ENCODE data around the gene FNDC5. TPM values are rescaled to one million over a fixed set of nuclear protein-coding genes. Genes with fewer than 3 reads are reported as not detected.

The FNDC5 gene
- total and polyA plus RNA-seq, 2 experiments from 2014 or later, result 1.0 to 1.7 TPM

DNA sequence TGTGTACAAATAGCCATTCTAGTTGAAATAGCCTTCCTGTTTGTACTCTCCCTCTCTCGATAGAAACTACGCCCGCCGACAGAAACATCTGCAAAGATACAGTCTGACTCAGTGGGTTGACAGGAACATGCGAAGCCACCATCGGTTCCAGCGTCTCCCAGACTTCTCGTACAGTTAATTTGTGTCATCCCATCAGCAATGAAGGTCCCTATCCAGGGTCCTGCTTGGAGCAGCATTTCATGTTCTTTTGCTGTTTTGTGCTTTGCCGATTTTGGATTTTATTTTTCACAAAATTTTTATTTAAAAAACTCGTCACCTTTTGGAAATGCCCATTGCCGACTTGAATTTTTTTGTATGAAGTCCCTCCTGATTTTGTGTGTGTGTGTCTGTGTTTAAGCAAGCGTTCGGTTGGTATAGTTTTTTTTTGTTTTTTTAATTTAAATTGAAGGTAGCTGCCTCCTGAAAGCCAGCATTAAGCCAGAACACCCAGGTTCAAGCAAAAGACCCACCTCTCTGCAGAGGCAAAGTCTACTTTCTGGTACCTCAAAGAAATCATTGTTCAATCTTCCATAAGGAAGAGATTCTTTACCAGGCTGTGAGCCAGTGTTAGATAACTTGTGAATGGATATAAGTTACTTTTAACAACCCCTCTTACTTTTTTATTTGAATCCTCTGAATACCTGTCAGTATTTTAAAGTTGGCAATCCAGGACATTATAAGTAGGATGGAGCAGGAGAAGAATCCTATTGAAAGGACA is 14.7 kb downstream of the FNDC5 start:
- Mint-ChIP-seq H3K4me1 (no peaks in the 10 kb centered on the region; the same call in 2 of the 3 replicates), H3K9me3 (no peaks in the 10 kb centered on the region), H3K36me3 (ENCODE audit: low read depth) (peaks cover 40% of the 10 kb centered on the region), H3K4me3 (no peak overlapping the region), H3K27ac (no peak overlapping the region), H3K27me3 (ENCODE audit: insufficient read depth, low read depth, poor library complexity) (peaks cover 3% of the 10 kb centered on the region)
- DNase-seq (ENCODE audit: low spot score) (no peak), ATAC-seq (no peak)
- no peaks in the 10 kb centered on the region for H3K9me2 ChIP-seq (ENCODE audit: insufficient read depth)
- H3K4me1 ChIP-seq (ENCODE audit: insufficient read depth), result no peaks in the 10 kb centered on the region
- no peak overlapping the region for H3K27ac ChIP-seq (ENCODE audit: low read depth)
- H2AFZ ChIP-seq, result no peak overlapping the region
- H3K79me2 ChIP-seq (replicated peaks; ENCODE audit: insufficient read depth), result no peaks in the 10 kb centered on the region
- no peaks in the 10 kb centered on the region for H3F3A ChIP-seq (replicated peaks; ENCODE audit: low read depth)
- H3K4me2 ChIP-seq, result no peak overlapping the region
- peaks cover 14% of the 10 kb centered on the region; the same call in 1 of the 2 replicates for H4K20me1 ChIP-seq (replicated peaks; ENCODE audit: insufficient read depth)
- H3K4me3 ChIP-seq, result no peak overlapping the region
- TF ChIP-seq STAT1 (IDR thresholded peaks at IDR 0.05; ENCODE audit: unreplicated experiment) (no peak), ZNF331 (CRISPR knock-in tag; IDR thresholded peaks at IDR 0.05; ENCODE audit: low read depth) (no peak), ZNF114 (CRISPR knock-in tag; IDR thresholded peaks at IDR 0.05) (no peak), ETS1 (IDR thresholded peaks at IDR 0.05) (no peak), CTCF (conservative IDR thresholded peaks at IDR 0.05; ENCODE audit: low read depth in 2 of 2) (no peak)
- TF ChIP-seq, protein P1, sequence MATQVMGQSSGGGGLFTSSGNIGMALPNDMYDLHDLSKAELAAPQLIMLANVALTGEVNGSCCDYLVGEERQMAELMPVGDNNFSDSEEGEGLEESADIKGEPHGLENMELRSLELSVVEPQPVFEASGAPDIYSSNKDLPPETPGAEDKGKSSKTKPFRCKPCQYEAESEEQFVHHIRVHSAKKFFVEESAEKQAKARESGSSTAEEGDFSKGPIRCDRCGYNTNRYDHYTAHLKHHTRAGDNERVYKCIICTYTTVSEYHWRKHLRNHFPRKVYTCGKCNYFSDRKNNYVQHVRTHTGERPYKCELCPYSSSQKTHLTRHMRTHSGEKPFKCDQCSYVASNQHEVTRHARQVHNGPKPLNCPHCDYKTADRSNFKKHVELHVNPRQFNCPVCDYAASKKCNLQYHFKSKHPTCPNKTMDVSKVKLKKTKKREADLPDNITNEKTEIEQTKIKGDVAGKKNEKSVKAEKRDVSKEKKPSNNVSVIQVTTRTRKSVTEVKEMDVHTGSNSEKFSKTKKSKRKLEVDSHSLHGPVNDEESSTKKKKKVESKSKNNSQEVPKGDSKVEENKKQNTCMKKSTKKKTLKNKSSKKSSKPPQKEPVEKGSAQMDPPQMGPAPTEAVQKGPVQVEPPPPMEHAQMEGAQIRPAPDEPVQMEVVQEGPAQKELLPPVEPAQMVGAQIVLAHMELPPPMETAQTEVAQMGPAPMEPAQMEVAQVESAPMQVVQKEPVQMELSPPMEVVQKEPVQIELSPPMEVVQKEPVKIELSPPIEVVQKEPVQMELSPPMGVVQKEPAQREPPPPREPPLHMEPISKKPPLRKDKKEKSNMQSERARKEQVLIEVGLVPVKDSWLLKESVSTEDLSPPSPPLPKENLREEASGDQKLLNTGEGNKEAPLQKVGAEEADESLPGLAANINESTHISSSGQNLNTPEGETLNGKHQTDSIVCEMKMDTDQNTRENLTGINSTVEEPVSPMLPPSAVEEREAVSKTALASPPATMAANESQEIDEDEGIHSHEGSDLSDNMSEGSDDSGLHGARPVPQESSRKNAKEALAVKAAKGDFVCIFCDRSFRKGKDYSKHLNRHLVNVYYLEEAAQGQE (IDR thresholded peaks at IDR 0.05; ENCODE audit: unreplicated experiment), result peak; percentile 9
- peaks cover 11% of the 10 kb centered on the region; the same call in 1 of the 2 replicates for H3K36me3 ChIP-seq (ENCODE audit: insufficient read depth)
- H3K27me3 ChIP-seq (ENCODE audit: insufficient read depth), result no peaks in the 10 kb centered on the region

Data from GM23338 (cell line).